GM18861 (cell line): ENCODE results near the gene LIMS1.
"Not testable (repeated sequence)": the region's sequence is repeated elsewhere in the genome, so short reads cannot be mapped to it uniquely, and the experiment has no call there.

Experiments
- ATAC-seq: cut with Tn5 transposase; IDR thresholded peaks from one replicate; pipeline ENCODE4 v1.9.1; 2021; ENCODE audit not compliant: unreplicated experiment

Gene LIMS1

GRCh38 chr2:108704871-108705270, 170.6 kb downstream of the LIMS1 start:
- no peak for ATAC-seq

DNA sequence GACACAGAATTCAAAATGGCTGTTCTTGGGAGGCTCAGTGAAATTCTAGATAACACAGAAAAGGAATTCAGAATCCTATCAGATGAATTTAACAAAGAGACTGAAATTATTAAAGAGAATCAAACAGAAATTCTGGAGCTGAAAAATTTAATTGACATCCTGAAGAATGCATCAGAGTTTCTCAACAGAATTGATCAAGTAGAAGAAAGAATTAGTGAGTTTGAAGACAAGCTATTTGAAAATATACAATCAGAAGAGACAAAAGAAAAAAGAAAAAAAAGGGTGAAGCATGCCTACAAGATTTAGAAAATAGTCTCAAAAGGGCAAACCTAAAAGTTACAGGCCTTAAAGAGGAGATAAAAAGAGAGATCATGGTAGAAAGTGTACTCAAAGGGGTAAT, 173.0 kb downstream of the LIMS1 start:
- ATAC-seq: no peak

DNA sequence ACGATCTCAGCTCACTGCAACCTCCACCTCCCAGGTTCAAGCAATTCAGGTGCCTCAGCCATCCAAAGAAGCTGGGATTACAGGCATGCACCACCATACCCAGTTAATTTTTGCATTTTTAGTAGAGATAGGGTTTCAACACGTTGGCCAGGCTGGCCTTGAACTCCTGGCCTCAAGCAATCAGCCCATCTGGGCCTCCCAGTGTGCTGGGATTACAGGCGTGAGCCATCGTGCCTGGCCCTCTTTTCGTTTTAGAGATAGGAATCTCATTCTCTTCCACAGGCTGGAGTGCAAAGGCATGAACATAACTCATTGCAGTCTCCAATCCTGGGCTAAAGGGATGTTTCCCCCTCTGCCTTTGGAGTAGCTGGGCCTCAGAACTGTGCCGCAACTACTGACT, 182.7 kb downstream of the LIMS1 start:
- not testable (repeated sequence) for ATAC-seq

DNA sequence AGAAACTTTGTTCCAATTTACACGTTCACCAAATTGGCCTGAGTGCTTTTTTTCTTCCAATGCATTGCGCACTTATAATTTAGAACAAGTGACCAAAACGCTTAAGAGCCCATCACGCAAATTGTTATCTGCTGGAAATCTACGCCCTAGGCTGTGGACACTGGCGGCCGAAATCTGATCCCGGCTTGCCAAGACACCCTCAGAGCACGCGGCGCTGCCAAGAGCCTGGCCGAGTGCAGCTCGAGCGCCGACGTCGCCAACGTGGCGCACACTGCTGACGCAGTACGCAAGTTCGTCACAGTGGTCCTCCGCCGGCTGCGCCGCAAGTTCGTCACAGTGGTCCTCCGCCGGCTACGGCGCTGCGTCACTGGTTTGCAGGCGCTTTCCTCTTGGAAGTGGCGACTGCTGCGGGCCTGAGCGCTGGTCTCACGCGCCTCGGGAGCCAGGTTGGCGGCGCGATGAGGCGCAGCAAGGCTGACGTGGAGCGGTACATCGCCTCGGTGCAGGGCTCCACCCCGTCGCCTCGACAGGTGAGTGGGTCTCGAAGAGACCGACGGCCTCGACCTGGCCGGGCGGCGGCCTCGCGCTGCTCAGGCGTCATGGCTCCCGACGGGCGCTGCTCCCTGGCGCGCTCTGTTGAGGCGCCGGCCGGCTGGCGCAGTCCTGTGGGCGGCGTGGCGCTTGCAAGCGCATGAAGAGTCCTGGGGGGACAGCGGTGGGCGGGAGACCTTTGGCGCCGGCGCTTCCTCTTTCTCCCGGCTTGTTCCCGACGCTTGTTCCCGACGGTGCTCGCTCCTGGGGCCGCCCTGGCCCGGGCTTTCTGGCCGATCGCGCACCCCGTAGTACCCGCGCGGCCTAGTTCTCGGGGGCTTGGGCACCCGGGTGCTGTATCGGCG, 185.1 kb downstream of the LIMS1 start, which contains the start of gene RANBP2:
Gene RANBP2, plus strand, starts transcription at position 334 of the 896 bp plus-strand sequence. Its CDS starts 125 bp downstream, at position 459.
- peak; percentile 99 for ATAC-seq

GRCh38 chr2:108726048-108726447, 191.8 kb downstream of the LIMS1 start:
- ATAC-seq: not testable (repeated sequence)

GRCh38 chr2:108734656-108735055, 200.4 kb downstream of the LIMS1 start:
- ATAC-seq: not testable (repeated sequence)
